ENCODE data around the gene HERC3.

Gene HERC3

DNA sequence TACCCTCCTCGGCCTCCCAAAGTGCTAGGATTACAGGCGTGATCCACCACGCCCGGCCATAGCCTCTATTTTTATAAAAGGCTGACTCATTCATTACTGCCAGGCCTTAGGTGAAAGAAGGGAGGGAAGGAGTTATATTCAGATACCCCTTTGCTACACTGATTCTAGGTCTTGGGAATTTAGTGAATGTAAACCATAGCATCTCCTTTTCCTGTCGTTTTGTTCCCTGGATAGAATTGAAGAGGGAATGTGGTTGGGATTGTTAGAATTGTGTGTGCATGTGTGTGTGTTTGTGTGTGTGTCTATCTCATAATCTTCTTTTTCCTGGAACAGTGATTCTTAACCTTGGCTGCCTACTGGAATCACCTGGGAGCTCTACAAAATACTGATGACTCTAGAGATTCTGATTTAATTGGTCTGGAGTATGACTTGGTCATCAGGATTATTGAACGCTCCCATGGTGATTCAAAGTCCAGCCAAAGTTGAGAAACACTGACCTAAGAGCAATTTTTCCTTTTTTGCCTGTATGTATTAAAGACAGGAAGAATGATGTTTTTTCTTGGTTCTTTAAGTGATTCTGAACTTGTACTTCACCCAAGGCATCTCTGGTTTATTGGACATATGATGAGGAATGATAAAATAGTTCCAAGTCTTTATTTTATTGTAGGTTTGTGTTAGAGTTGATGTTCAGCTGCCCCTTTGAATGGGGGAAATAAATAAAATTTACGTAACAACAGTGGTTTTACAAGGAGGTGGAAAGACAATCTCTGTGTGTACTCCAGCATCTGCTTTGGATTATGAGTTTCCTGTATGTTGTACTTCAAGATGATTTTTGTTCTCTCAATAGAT is 68.4 kb downstream of the HERC3 start:
- no peak for DNase-seq (ENCODE audit: low spot score)

- DNase-seq (ENCODE audit: low spot score) = no peak
Observed at GRCh38 chr4:88661739-88662138, 69.5 kb downstream of the HERC3 start.

GRCh38 chr4:88672987-88673386 is 80.7 kb downstream of the HERC3 start:
- no peak for DNase-seq (ENCODE audit: low spot score)

GRCh38 chr4:88673886-88674285 is 81.6 kb downstream of the HERC3 start:
- no peak for DNase-seq (ENCODE audit: low spot score)

GRCh38 chr4:88674565-88674964 is 82.3 kb downstream of the HERC3 start:
- DNase-seq (ENCODE audit: low spot score) = no peak

DNA sequence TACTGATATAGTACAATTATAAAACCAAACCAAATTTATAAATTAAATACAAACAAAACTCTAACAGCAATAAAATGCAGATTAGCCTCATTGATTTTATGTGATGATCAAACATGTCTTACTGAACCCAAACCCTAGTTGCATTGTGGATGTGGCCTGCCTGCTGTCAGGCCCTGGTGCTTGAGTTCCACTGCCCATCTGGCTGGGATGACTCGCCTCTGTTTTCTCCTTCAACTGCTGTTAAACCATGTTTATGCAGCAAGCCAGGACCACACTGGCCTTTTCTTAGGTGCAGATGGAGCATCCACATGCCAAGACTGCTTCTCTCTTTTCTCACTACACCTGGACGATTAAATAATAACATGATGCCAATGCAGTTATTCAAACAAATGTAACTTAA is 82.7 kb downstream of the HERC3 start:
- no peak for DNase-seq (ENCODE audit: low spot score)

DNA sequence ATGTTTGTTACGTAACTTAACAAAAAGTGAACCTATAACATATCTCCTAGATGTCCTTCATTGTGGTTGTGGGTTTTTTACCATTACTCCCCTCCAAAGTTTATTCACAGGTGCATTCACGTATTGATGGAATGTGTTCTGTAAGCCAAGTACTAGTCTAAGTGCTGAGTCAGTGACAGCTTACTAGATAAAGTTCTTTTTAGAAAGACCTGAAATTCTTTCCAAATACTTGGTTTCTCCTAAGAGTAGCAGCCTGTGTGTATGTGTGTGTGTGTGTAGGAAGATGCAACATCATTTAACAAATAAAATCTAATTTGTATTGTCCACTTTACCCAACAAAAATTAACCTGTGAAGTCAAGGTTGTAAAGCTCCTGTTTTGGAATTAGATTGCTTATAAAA is 83.3 kb downstream of the HERC3 start:
- no peak for DNase-seq (ENCODE audit: low spot score)

- no peak for DNase-seq (ENCODE audit: low spot score)
Observed at GRCh38 chr4:88681209-88681608, 88.9 kb downstream of the HERC3 start.

- no peak for DNase-seq (ENCODE audit: low spot score)
Observed at GRCh38 chr4:88690355-88690754, 98.1 kb downstream of the HERC3 start.

- DNase-seq (ENCODE audit: low spot score) = no peak
Observed at GRCh38 chr4:88693792-88694191, 101.5 kb downstream of the HERC3 start.

GRCh38 chr4:88696630-88697029 is 104.3 kb downstream of the HERC3 start:
- DNase-seq (ENCODE audit: low spot score) = no peak

DNA sequence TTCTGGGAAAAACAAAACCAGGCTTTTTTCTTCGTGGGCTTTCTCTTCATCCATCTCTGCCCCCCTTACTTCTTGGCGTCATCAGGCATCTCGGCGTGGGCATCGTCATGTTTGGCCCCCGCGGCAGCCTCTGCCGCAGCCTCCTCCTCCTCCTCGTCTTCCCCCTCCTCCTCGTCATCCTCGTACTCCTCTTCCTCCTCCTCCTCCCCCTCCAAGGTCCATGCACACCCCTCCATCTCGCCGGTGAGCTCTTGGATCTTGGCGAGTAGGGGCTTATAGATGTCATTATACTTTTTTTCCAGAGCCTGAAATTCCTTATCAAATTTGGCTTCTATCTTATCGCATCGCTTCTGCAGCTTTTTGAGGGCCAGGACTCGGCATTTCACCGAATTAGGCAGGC is 104.9 kb downstream of the HERC3 start:
- DNase-seq (ENCODE audit: low spot score) = no peak

GRCh38 chr4:88697588-88698329 is 105.5 kb downstream of the HERC3 start, which contains the start of gene NAP1L5:
TSS of gene NAP1L5 (minus strand) at chr4:88697829. CDS start at chr4:88697754, 75 bp downstream.
- peak; percentile 76 for DNase-seq (ENCODE audit: low spot score)

DNA sequence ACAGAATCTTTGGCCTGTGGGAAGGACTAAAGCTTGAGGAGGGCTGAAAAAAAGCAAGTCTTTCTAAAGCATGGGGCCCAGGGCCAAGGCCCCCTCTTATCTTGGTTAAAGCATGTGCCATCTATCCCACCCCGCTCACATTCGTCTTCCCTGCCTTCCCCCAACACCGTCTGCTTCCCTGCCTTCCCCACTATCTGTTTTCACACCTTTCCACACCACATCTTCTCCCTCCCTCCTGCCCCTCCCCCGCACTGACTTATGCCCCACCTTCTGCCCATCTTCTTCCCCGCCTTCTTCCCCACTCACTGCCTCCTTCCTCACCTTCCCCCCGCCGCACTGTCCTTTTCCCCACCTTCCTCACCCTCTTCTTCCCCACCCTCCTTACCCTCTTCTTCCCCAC is 106.2 kb downstream of the HERC3 start:
- no peak for DNase-seq (ENCODE audit: low spot score)

DNA sequence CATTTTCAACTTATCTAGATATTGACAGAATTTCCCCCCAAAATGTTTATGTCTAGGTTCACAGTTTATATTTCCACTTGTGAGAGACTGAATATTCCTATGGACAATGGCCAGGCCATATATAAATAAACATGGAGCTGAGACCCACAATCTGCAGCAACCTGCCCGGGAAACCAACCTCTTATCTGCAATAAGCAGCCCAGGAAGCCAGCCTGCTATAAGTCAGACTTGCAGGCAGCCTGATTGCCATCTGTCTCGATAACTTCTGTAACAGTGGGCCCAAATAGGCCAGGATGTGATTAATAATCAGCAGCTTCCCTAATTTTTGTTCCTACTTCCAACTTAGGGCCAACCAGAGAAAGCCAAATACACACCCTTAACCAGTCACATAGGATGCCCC is 110.5 kb downstream of the HERC3 start:
- no peak for DNase-seq (ENCODE audit: low spot score)

DNA sequence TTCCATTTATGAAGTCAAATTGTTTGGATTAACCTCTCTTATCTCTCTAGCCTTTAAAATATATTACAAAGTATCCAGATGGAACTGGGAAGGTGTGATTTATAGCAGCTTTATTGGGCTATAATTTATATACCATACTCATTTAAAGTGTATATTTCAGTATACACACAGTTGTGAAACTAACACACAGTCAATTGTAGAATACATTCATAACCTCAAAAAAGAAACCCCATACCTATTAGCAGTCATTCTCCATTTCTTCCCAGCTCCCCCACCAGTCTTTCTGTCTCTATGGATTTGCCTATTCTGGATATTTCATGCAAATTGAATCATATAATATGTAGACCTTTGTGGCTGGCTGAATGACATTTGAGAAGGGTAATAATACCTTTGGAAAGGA is 112.9 kb downstream of the HERC3 start:
- DNase-seq (ENCODE audit: low spot score) = no peak

DNA sequence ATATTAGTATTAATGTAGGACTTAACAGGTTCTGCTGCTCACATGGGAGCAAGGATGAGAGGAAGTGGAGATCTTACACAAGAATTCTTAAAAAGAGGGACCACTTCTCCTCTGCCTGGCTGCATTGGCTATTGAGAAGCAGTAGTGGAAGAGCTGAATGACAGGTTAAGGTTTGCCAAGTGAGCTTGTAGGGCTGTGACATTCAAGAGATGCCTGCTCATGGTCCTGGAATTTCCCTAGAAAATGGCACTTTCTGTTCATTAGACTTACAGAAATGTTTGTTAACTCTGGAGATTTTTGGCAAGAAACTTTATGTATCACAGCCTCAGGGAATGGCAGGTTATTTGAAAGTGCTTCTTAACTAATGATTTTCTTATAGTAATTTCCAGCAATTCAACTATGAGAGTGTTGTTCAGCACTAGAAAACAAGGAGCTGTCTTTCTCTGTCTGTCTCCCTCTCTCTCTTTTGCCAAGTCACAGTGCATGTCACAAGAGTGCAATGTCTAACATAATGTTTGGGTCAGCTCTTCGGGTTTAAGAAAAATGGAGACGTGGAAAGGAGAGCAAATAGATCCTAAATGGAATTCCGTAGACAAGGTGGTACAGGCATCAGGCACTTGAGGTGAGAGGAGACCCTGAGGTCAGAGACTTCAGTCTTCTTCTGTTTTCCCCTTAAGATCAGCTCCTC is 113.7 kb downstream of the HERC3 start:
- DNase-seq (ENCODE audit: low spot score) = no peak

DNA sequence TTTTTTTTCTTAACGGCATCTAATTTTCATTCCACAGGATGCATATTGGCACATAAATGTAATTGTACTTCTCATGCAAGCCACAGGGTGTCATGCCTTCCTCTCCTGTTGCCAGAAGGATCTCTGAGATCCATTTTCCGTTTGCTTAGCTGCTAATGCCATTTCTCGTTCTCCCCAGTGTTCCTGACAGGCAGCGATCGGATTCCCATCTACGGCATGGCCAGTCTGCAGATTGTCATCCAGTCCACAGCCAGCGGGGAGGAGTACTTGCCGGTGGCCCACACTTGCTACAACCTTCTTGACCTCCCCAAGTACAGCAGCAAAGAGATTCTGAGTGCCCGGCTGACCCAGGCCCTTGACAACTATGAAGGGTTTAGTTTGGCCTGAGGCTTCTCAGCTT is 114.3 kb downstream of the HERC3 start:
- DNase-seq (ENCODE audit: low spot score) = no peak

- no peak for DNase-seq (ENCODE audit: low spot score)
Observed at GRCh38 chr4:88709989-88710388, 117.7 kb downstream of the HERC3 start.

GRCh38 chr4:88713782-88714181 is 121.5 kb downstream of the HERC3 start:
- no peak for DNase-seq (ENCODE audit: low spot score)

- DNase-seq (ENCODE audit: low spot score) = no peak
Observed at GRCh38 chr4:88718098-88718497, 125.8 kb downstream of the HERC3 start.

DNA sequence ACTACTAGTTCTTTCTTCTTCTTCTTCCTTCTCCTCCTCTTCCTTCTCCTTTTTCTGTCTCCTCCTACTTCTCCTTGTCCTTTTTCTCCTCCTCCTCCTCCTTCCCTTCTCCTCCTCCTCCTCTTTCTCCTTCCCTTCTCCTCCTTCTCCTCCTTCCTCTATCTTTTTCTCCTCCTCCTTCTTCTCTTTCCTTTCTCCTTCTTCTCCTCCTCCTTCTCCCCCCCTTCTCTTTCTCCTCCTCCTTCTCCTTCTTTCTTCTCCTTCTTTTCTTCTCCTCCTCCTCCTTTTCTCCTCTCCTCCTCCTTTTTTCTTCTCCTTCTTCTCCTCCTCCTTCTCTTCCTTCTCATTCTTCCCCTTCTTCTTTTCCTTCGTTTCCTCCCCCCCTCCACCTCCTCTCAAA is 127.1 kb downstream of the HERC3 start:
- no peak for DNase-seq (ENCODE audit: low spot score)
